ENCODE data around the gene GID4.

Gene GID4

DNA sequence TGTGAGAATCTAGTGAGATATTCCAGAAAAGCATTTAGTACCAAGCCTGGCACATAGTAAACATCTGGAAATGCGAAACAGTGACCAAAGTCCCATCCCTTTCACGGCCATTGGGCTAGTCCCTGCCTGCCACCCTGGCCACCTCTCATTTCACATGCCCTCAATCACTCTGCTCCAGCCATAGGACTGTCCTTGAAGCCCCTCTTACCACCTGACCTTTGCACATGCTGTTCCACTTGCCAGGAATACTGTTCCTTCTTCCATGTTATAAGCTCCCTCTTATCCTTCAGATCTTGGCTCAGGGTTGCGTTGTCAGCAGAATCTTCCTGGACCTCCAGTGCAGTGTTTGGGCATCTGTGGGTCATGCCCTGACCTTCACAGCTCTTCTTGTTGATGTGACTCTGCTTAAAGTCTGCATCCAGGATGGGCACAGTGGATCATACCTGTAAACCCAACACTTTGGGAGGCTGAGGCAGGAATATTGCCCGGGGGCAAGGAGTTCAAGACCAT, 71.5 kb downstream of the GID4 start:
- Histone ChIP-seq H3K9me3 (ENCODE audit: control insufficient read depth, low read length) (no peaks in the 10 kb centered on the region), H2AFZ (ENCODE audit: low read depth, low read length) (no peak overlapping the region), H3K14ac (ENCODE audit: low read length in 2 of 2) (no peak overlapping the region), H3K4ac (ENCODE audit: low read depth in 1 of 2, low read length in 2 of 2) (no peak overlapping the region), H3K79me1 (replicated peaks; ENCODE audit: low read length, poor library complexity, severe bottlenecking) (no peaks in the 10 kb centered on the region), H3K36me3 (ENCODE audit: control insufficient read depth in 1 of 2, insufficient read depth in 2 of 2, low read depth in 1 of 2, low read length in 2 of 2) (peaks cover 17 to 20% of the 10 kb centered on the region in 2 experiments), H2AK5ac (ENCODE audit: low read length, severe bottlenecking) (no peak overlapping the region), H3K27me3 (ENCODE audit: control insufficient read depth in 1 of 2, insufficient read depth in 1 of 2, low read length in 2 of 2) (peaks cover 0 to 18% of the 10 kb centered on the region in 2 experiments), H2BK15ac (ENCODE audit: low read depth, poor library complexity, severe bottlenecking) (no peak overlapping the region), H2BK12ac (ENCODE audit: low read length in 2 of 2) (no peak overlapping the region), H3K4me1 (ENCODE audit: control insufficient read depth, insufficient read depth, low read depth, low read length) (peaks cover 13% of the 10 kb centered on the region), H3K4me2 (ENCODE audit: low read length, poor library complexity, severe bottlenecking) (no peak overlapping the region), H3K4me3 (ENCODE audit: insufficient read depth in 1 of 2, low read depth in 1 of 2, low read length in 2 of 2) (no peak overlapping the region), H3K9ac (ENCODE audit: low read length) (no peak overlapping the region), H4K91ac (ENCODE audit: low read length) (no peak overlapping the region), H2BK120ac (ENCODE audit: low read depth, low read length) (no peak overlapping the region), H3K27ac (ENCODE audit: low read length, poor library complexity, severe bottlenecking) (no peak overlapping the region), H4K8ac (ENCODE audit: low read length) (no peak overlapping the region), H3K18ac (ENCODE audit: low read depth in 1 of 2, low read length in 2 of 2) (no peak overlapping the region), H3K23ac (ENCODE audit: low read length in 2 of 2) (peak overlapping the region in 1 of 2 experiments; percentile 15), H2BK5ac (ENCODE audit: low read depth, low read length, poor library complexity, severe bottlenecking) (no peak overlapping the region)
- WGBS: 88% methylated on average over 4 of the region's 4 CpGs
- no peak for DNase-seq

DNA sequence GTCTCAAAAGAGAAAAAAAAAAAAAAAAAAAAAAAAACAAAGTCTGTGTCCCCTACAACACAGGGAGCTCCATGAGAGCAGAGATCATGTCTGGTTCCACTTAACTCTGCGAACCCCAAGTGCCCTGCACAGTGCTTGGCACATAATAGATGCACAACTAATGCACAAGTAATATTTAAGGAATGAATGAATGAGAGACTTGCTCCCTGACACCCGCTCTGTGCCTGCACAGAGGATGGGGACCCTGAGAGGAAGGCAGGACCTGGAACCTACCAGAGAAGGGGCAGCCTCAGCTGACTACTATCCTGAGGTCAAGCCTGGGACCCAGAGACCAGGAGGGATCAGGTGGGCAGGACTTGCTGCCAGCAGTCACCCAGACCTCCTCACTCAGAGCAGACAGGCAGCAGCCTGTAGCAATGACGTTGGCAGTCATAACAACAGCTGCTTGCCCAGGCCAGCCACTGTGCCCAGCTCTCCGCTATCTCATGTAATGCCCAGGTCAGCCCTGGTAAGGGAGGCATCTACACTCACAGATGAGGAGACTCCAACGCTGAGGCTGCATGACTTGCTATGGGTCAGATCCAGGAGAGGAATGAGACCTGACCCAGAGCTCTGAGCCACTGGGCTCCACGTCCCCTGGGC, 72.2 kb downstream of the GID4 start:
- no peak overlapping the region for H2BK120ac ChIP-seq (ENCODE audit: low read depth, low read length)
- H3K9ac ChIP-seq (ENCODE audit: low read length): no peak overlapping the region
- no peak overlapping the region for H2AFZ ChIP-seq (ENCODE audit: low read depth, low read length)
- no peak for DNase-seq
- no peak overlapping the region for H2BK15ac ChIP-seq (ENCODE audit: low read depth, poor library complexity, severe bottlenecking)
- no peak overlapping the region for H3K4me2 ChIP-seq (ENCODE audit: low read length, poor library complexity, severe bottlenecking)
- no peak overlapping the region for H2BK5ac ChIP-seq (ENCODE audit: low read depth, low read length, poor library complexity, severe bottlenecking)
- no peak overlapping the region for H3K14ac ChIP-seq (ENCODE audit: low read length in 2 of 2)
- no peak overlapping the region for H3K27ac ChIP-seq (ENCODE audit: low read length, poor library complexity, severe bottlenecking)
- peaks cover 13% of the 10 kb centered on the region for H3K4me1 ChIP-seq (ENCODE audit: control insufficient read depth, insufficient read depth, low read depth, low read length)
- no peak overlapping the region for H2AK5ac ChIP-seq (ENCODE audit: low read length, severe bottlenecking)
- H3K36me3 ChIP-seq (ENCODE audit: control insufficient read depth in 1 of 2, insufficient read depth in 2 of 2, low read depth in 1 of 2, low read length in 2 of 2): peaks cover 10 to 12% of the 10 kb centered on the region in 2 experiments
- no peak overlapping the region for H2BK12ac ChIP-seq (ENCODE audit: low read length in 2 of 2)
- no peak overlapping the region for H3K4ac ChIP-seq (ENCODE audit: low read depth in 1 of 2, low read length in 2 of 2)
- H3K79me1 ChIP-seq (replicated peaks; ENCODE audit: low read length, poor library complexity, severe bottlenecking): no peaks in the 10 kb centered on the region
- 72% methylated on average over 5 of the region's 6 CpGs for WGBS
- H4K91ac ChIP-seq (ENCODE audit: low read length): no peak overlapping the region
- H3K9me3 ChIP-seq (ENCODE audit: control insufficient read depth, low read length): no peaks in the 10 kb centered on the region
- peaks cover 0 to 18% of the 10 kb centered on the region in 2 experiments for H3K27me3 ChIP-seq (ENCODE audit: control insufficient read depth in 1 of 2, insufficient read depth in 1 of 2, low read length in 2 of 2)
- H3K4me3 ChIP-seq (ENCODE audit: insufficient read depth in 1 of 2, low read depth in 1 of 2, low read length in 2 of 2): no peak overlapping the region
- H3K23ac ChIP-seq (ENCODE audit: low read length in 2 of 2): no peak overlapping the region
- H3K18ac ChIP-seq (ENCODE audit: low read depth in 1 of 2, low read length in 2 of 2): no peak overlapping the region
- no peak overlapping the region for H4K8ac ChIP-seq (ENCODE audit: low read length)

- H2AFZ ChIP-seq (ENCODE audit: low read depth, low read length): no peak overlapping the region
- no peak overlapping the region for H2BK12ac ChIP-seq (ENCODE audit: low read length in 2 of 2)
- H3K18ac ChIP-seq (ENCODE audit: low read depth in 1 of 2, low read length in 2 of 2): no peak overlapping the region
- H2AK5ac ChIP-seq (ENCODE audit: low read length, severe bottlenecking): no peak overlapping the region
- H3K4ac ChIP-seq (ENCODE audit: low read depth in 1 of 2, low read length in 2 of 2): no peak overlapping the region
- no peak overlapping the region for H3K23ac ChIP-seq (ENCODE audit: low read length in 2 of 2)
- no peak overlapping the region for H2BK15ac ChIP-seq (ENCODE audit: low read depth, poor library complexity, severe bottlenecking)
- H3K27me3 ChIP-seq (ENCODE audit: control insufficient read depth in 1 of 2, insufficient read depth in 1 of 2, low read length in 2 of 2): peaks cover 0 to 24% of the 10 kb centered on the region in 2 experiments
- no peak overlapping the region for H3K4me3 ChIP-seq (ENCODE audit: insufficient read depth in 1 of 2, low read depth in 1 of 2, low read length in 2 of 2)
- no peak overlapping the region for H3K4me2 ChIP-seq (ENCODE audit: low read length, poor library complexity, severe bottlenecking)
- H3K36me3 ChIP-seq (ENCODE audit: control insufficient read depth in 1 of 2, insufficient read depth in 2 of 2, low read depth in 1 of 2, low read length in 2 of 2): no peaks in the 10 kb centered on the region
- H3K9ac ChIP-seq (ENCODE audit: low read length): no peak overlapping the region
- 86% methylated on average over 7 of the region's 7 CpGs for WGBS
- no peak overlapping the region for H2BK5ac ChIP-seq (ENCODE audit: low read depth, low read length, poor library complexity, severe bottlenecking)
- no peak overlapping the region for H4K91ac ChIP-seq (ENCODE audit: low read length)
- no peak overlapping the region for H3K27ac ChIP-seq (ENCODE audit: low read length, poor library complexity, severe bottlenecking)
- no peak overlapping the region for H4K8ac ChIP-seq (ENCODE audit: low read length)
- peaks cover 10% of the 10 kb centered on the region for H3K4me1 ChIP-seq (ENCODE audit: control insufficient read depth, insufficient read depth, low read depth, low read length)
- H3K14ac ChIP-seq (ENCODE audit: low read length in 2 of 2): no peak overlapping the region
- no peak overlapping the region for H2BK120ac ChIP-seq (ENCODE audit: low read depth, low read length)
- no peaks in the 10 kb centered on the region for H3K9me3 ChIP-seq (ENCODE audit: control insufficient read depth, low read length)
- no peaks in the 10 kb centered on the region for H3K79me1 ChIP-seq (replicated peaks; ENCODE audit: low read length, poor library complexity, severe bottlenecking)
- DNase-seq: no peak
Observed at GRCh38 chr17:18115517-18115916, 76.3 kb downstream of the GID4 start.

DNA sequence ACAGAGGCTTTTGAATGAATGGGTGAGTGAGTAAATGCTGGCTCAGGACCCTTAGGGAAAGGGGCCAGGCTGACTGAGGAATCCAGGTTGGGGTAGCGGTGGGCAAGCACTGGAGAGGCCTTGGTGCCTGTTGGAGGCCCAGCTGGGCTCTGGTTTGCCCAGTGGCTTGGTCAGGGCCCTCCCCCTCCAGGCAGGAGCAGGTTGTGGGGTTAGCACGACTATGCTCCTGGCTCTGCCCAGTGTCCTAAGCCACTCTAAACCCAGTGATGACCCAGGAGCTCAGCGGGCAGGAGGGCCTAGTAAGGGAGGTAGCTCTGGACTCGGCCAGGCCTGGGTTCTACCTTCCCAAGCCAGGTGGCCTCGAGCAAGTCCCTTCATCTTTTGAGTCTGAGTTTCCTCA, 76.9 kb downstream of the GID4 start:
- Histone ChIP-seq H3K23ac (ENCODE audit: low read length in 2 of 2) (no peak overlapping the region), H2BK120ac (ENCODE audit: low read depth, low read length) (no peak overlapping the region), H2BK15ac (ENCODE audit: low read depth, poor library complexity, severe bottlenecking) (no peak overlapping the region), H3K4me1 (ENCODE audit: control insufficient read depth, insufficient read depth, low read depth, low read length) (peaks cover 10% of the 10 kb centered on the region), H3K9me3 (ENCODE audit: control insufficient read depth, low read length) (no peaks in the 10 kb centered on the region), H3K4me3 (ENCODE audit: insufficient read depth in 1 of 2, low read depth in 1 of 2, low read length in 2 of 2) (no peak overlapping the region), H2AFZ (ENCODE audit: low read depth, low read length) (no peak overlapping the region), H3K4me2 (ENCODE audit: low read length, poor library complexity, severe bottlenecking) (no peak overlapping the region), H4K8ac (ENCODE audit: low read length) (no peak overlapping the region), H4K91ac (ENCODE audit: low read length) (no peak overlapping the region), H3K14ac (ENCODE audit: low read length in 2 of 2) (no peak overlapping the region), H3K27ac (ENCODE audit: low read length, poor library complexity, severe bottlenecking) (no peak overlapping the region), H2AK5ac (ENCODE audit: low read length, severe bottlenecking) (no peak overlapping the region), H3K4ac (ENCODE audit: low read depth in 1 of 2, low read length in 2 of 2) (no peak overlapping the region), H3K36me3 (ENCODE audit: control insufficient read depth in 1 of 2, insufficient read depth in 2 of 2, low read depth in 1 of 2, low read length in 2 of 2) (no peaks in the 10 kb centered on the region), H3K79me1 (replicated peaks; ENCODE audit: low read length, poor library complexity, severe bottlenecking) (no peaks in the 10 kb centered on the region), H3K18ac (ENCODE audit: low read depth in 1 of 2, low read length in 2 of 2) (no peak overlapping the region), H3K27me3 (ENCODE audit: control insufficient read depth in 1 of 2, insufficient read depth in 1 of 2, low read length in 2 of 2) (peaks cover 0 to 19% of the 10 kb centered on the region in 2 experiments), H2BK5ac (ENCODE audit: low read depth, low read length, poor library complexity, severe bottlenecking) (no peak overlapping the region), H2BK12ac (ENCODE audit: low read length in 2 of 2) (no peak overlapping the region), H3K9ac (ENCODE audit: low read length) (no peak overlapping the region)
- 90% methylated on average over 5 of the region's 5 CpGs for WGBS
- no peak for DNase-seq
